Fibroblast of the aortic adventitia (primary cell): ENCODE results near the gene RNF157. TPM values are rescaled to one million over a fixed set of nuclear protein-coding genes. Genes with fewer than 3 reads are reported as not detected.
A peak's percentile ranks its signal among the peaks of the same experiment; 100 is the strongest.

Source experiments
- DNase-seq: peaks from one replicate; pipeline ENCODE4 v3.0.0-alpha.2; 2010; ENCODE audit warnings: low read depth
- H3K4me3 ChIP-seq: 2 replicates; pipeline ENCODE4 v1.5.1; 2011; ENCODE audit warnings: low read depth, mild to moderate bottlenecking, control low read depth, low read length, moderate library complexity
- total RNA-seq: library from RNA; depleted of rRNA; stranded (reverse); fragments of >200 nt; gene quantifications from 2 replicates; pipeline ENCODE4 v1.2.3, GENCODE V29; 2012; ENCODE audit warnings: low replicate concordance
- TF ChIP-seq, protein P1 (sequence below): IDR thresholded peaks from 2 replicates; pipeline ENCODE4 v1.5.1; 2011; ENCODE audit warnings: mild to moderate bottlenecking, low read length, control low read depth, inconsistent platforms; ENCODE audit not compliant: insufficient read depth

RNF157 gene
- total RNA-seq, 1 donor = 0.18 TPM

GRCh38 chr17:76148015-76148326 lies 92.3 kb downstream of the RNF157 start:
- no peak overlapping the region for H3K4me3 ChIP-seq
- TF ChIP-seq, protein P1, sequence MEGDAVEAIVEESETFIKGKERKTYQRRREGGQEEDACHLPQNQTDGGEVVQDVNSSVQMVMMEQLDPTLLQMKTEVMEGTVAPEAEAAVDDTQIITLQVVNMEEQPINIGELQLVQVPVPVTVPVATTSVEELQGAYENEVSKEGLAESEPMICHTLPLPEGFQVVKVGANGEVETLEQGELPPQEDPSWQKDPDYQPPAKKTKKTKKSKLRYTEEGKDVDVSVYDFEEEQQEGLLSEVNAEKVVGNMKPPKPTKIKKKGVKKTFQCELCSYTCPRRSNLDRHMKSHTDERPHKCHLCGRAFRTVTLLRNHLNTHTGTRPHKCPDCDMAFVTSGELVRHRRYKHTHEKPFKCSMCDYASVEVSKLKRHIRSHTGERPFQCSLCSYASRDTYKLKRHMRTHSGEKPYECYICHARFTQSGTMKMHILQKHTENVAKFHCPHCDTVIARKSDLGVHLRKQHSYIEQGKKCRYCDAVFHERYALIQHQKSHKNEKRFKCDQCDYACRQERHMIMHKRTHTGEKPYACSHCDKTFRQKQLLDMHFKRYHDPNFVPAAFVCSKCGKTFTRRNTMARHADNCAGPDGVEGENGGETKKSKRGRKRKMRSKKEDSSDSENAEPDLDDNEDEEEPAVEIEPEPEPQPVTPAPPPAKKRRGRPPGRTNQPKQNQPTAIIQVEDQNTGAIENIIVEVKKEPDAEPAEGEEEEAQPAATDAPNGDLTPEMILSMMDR = no peak
- DNase-seq = no peak

- TF ChIP-seq, protein P1 = peak; percentile 68
- no peak overlapping the region for H3K4me3 ChIP-seq
- DNase-seq = peak; percentile 59
These were observed 92.9 kb downstream of the RNF157 start for GRCh38 chr17:76147211-76148014.

DNA sequence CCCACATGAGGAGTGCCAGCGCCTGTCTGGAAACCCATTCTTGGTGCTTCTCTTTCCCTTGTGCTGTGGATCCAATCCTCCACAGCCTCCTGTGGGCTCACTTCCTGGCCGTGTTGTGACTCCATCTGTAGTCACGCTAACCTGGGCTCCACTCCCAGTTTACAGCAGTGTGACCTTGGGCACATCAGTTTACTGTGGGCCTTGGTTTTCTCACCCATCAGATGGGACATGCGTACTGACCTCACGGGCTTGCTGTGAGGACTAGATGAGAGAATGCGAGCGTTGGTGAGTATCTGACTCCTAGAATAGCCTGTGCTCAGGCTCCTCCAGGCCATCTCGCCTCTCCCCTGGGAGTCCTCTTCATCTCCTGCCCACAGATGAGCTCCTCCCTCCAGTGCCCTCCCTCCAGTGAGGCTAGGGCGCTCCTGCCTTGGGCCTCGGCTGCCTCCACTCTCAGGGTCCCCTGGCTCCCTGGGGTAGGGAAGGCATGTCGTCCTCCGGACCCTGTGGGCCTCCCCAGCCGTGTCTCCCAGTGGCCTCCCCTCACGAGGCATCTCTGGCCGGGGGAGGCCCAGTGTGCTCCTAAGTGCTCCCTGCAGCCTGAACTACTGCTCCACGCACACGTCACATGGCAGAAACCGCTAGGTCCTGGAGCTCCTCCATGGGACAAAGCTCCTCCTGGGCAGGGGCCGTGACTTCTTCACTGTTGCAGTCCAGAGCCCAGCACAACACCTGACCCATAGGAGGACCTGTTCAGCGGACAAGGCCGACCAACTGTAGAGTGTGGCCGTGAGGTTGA lies 94.0 kb downstream of the RNF157 start:
- DNase-seq = no peak
- TF ChIP-seq, protein P1 = no peak
- no peak overlapping the region for H3K4me3 ChIP-seq

- TF ChIP-seq, protein P1 = no peak
- DNase-seq = no peak
- H3K4me3 ChIP-seq = no peak overlapping the region
These were observed 94.9 kb downstream of the RNF157 start for GRCh38 chr17:76145231-76146052.

DNA sequence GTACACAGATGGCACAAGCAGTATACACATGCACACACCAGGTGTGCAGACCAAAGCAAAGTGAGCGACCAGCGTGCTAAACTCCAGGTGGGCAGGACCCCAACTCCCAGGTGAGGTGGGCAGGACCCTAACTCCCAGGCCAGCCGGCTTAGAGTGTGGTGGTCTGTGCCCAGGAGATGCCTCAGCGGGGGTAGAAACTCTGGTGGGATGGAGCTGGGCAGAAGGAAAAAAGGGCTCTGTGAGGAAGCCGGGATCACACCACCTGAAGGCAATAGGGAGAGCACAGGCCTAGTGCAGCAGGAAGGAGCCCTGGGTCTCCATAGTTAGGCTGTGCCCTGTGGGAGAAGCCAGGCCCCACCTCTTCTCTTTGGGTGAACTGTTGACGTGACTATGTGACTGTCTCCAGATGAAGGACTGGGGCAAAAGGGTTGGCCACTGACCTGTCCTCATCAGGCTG lies 97.7 kb downstream of the RNF157 start:
- no peak overlapping the region for H3K4me3 ChIP-seq
- no peak for DNase-seq
- TF ChIP-seq, protein P1 = no peak

DNA sequence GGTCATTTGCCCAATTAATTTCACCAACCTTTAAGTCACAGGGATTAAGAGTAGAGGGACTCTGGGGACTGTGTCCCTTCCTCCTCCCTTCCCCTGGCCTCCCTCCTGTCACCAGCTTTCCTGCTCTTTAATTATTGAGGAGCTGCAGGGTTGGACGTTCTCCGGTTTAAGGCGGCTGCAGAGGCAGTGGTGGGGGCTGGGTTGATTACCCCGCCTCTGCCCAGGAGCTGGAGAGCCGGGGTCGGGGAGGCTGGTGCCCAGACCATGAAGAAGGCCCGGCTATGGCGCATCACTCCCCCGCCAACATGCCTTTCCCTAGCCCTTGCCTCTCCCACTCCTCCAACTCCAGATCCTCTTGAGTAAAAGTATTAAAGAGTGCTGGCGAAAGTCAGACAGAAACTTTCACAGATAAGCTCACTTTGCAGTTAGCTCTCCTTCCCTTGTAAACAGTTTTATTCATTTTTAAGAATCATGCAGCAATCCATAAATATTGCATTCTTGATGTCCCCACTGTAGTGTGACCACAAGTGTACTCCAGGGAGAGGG lies 98.2 kb downstream of the RNF157 start:
- DNase-seq = no peak
- no peak overlapping the region for H3K4me3 ChIP-seq
- TF ChIP-seq, protein P1 = no peak
